H1 (cell line): Measurements from ENCODE around the gene NKTR.

ENCODE experiments used
- BRCA1 ChIP-seq: IDR thresholded peaks from 2 replicates; pipeline ENCODE4 v1.6.1; 2012; ENCODE audit warnings: low read depth, low read length, improper control_type of control experiment
- CTCF ChIP-seq, 3 experiments: IDR thresholded peaks; 1 replicate in 2 of 3; 2 replicates in 1 of 3; pipeline versions ENCODE4 v1.5.1 to v1.6.1; 2011; ENCODE audit warnings: low read length in 3 of 3, mild to moderate bottlenecking in 3 of 3, inconsistent platforms in 2 of 3, low read depth in 1 of 3, moderate library complexity in 1 of 3; ENCODE audit not compliant: insufficient read depth in 1 of 3; ENCODE audit errors: control extremely low read depth in 1 of 3
- EP300 ChIP-seq, 2 experiments: IDR thresholded peaks; 1 replicate in 1 of 2; 2 replicates in 1 of 2; pipeline ENCODE4 v1.6.1; 2011 to 2012; ENCODE audit warnings: low read depth in 2 of 2, low read length in 2 of 2, mild to moderate bottlenecking in 2 of 2, borderline replicate concordance in 1 of 2, inconsistent platforms in 1 of 2, moderate library complexity in 1 of 2
- GTF2F1 ChIP-seq: IDR thresholded peaks from 2 replicates; pipeline ENCODE4 v1.6.1; 2012; ENCODE audit warnings: low read depth, low read length, improper control_type of control experiment, borderline replicate concordance
- KDM5A ChIP-seq: fragments of 200-600 bp; IDR thresholded peaks from 2 replicates; pipeline ENCODE4 v1.7.1; 2012; ENCODE audit warnings: mild to moderate bottlenecking, low read length, inconsistent platforms, mixed read lengths
- MAX ChIP-seq: IDR thresholded peaks from 2 replicates; pipeline ENCODE4 v1.6.1; 2012; ENCODE audit warnings: inconsistent platforms
- POLR2A ChIP-seq, 2 experiments: IDR thresholded peaks; 1 replicate in 1 of 2; 2 replicates in 1 of 2; pipeline ENCODE4 v1.6.1; 2011; ENCODE audit warnings: low read depth in 2 of 2, low read length in 2 of 2, mild to moderate bottlenecking in 2 of 2; ENCODE audit errors: control extremely low read depth in 1 of 2
- RAD21 ChIP-seq, 2 experiments: IDR thresholded peaks in 1 of 2; conservative IDR thresholded peaks in 1 of 2; 2 replicates each; pipeline ENCODE4 v1.6.1; 2011; ENCODE audit warnings: low read depth in 2 of 2, low read length in 2 of 2, improper control_type of control experiment in 1 of 2, inconsistent platforms in 1 of 2, mild to moderate bottlenecking in 1 of 2, moderate library complexity in 1 of 2
- SRF ChIP-seq: IDR thresholded peaks from 2 replicates; pipeline ENCODE4 v1.6.1; 2011; ENCODE audit warnings: mild to moderate bottlenecking, low read depth, low read length, moderate library complexity
- TAF1 ChIP-seq: IDR thresholded peaks from 2 replicates; pipeline ENCODE4 v1.6.1; 2011; ENCODE audit warnings: mild to moderate bottlenecking, low read depth, low read length
- TBP ChIP-seq: IDR thresholded peaks from 2 replicates; pipeline ENCODE4 v1.6.1; 2011; ENCODE audit warnings: low read depth, low read length, improper control_type of control experiment
- YY1 ChIP-seq: IDR thresholded peaks from 2 replicates; pipeline ENCODE4 v1.6.1; 2011; ENCODE audit warnings: low read depth, mild to moderate bottlenecking, low read length

GRCh38 chr3:42651248-42652091, 51.0 kb downstream of the NKTR start:
- no peak for TF ChIP-seq POLR2A (IDR thresholded peaks at IDR 0.05; ENCODE audit: control extremely low read depth in 1 of 2, low read depth in 2 of 2, low read length in 2 of 2)
- TF ChIP-seq KDM5A = no peak
- no peak for TF ChIP-seq TAF1
- TF ChIP-seq YY1 = no peak
- TF ChIP-seq CTCF (IDR thresholded peaks at IDR 0.05; ENCODE audit: control extremely low read depth in 1 of 3, insufficient read depth in 1 of 3, low read depth in 1 of 3, low read length in 3 of 3) = no peak
- no peak for TF ChIP-seq EP300 (IDR thresholded peaks at IDR 0.05; ENCODE audit: borderline replicate concordance in 1 of 2, low read depth in 2 of 2, low read length in 2 of 2)
- no peak for TF ChIP-seq MAX
- TF ChIP-seq TBP = no peak
- TF ChIP-seq BRCA1 = no peak
- TF ChIP-seq SRF = no peak
- no peak for TF ChIP-seq RAD21 (IDR thresholded peaks at IDR 0.05 in 1 of 2, conservative IDR thresholded peaks at IDR 0.05 in 1 of 2; ENCODE audit: low read depth in 2 of 2, low read length in 2 of 2)
- no peak for TF ChIP-seq GTF2F1
